SK-N-SH treated with all-trans-retinoic acid at 6 μM for 48 hours (cell line): ENCODE results near the gene GRIP1.

Source experiments
- ATAC-seq: fragments of 200-7000 bp; cut with Tn5 transposase; 3 replicates; pipeline ENCODE4 v1.9.1; 2020; ENCODE audit warnings: mild to moderate bottlenecking, moderate library complexity
- ARNTL ChIP-seq: fragments of 450-650 bp; formaldehyde crosslinking; IDR thresholded peaks from 2 replicates; pipeline ENCODE4 v1.5.0; 2020; ENCODE audit warnings: low read depth, mild to moderate bottlenecking, moderate library complexity, borderline replicate concordance
- BACH2 ChIP-seq: fragments of 250-450 bp; sonication (Bioruptor Pico); IDR thresholded peaks from 2 replicates; pipeline ENCODE4 v1.9.0; 2021; ENCODE audit warnings: mild to moderate bottlenecking, borderline replicate concordance
- CSDC2 ChIP-seq: fragments of 250-450 bp; sonication (Bioruptor Pico); IDR thresholded peaks from 2 replicates; pipeline ENCODE4 v1.5.0; 2020; ENCODE audit warnings: mild to moderate bottlenecking, moderate library complexity
- ESRRG ChIP-seq: fragments of 250-450 bp; sonication (Bioruptor Pico); IDR thresholded peaks from 2 replicates; pipeline ENCODE4 v1.6.1; 2021; ENCODE audit warnings: mild to moderate bottlenecking
- GLIS3 ChIP-seq: fragments of 250-450 bp; sonication (Bioruptor Pico); IDR thresholded peaks from 2 replicates; pipeline ENCODE4 v1.5.0; 2020; ENCODE audit warnings: mild to moderate bottlenecking, moderate library complexity
- ISL1 ChIP-seq: fragments of 250-450 bp; sonication (Bioruptor Pico); IDR thresholded peaks from 2 replicates; pipeline ENCODE4 v2.1.2; 2022; ENCODE audit warnings: mild to moderate bottlenecking, moderate library complexity
- OSR1 ChIP-seq: fragments of 250-450 bp; sonication (Bioruptor Pico); IDR thresholded peaks from 2 replicates; pipeline ENCODE4 v1.8.0; 2022; ENCODE audit warnings: moderate library complexity, mild to moderate bottlenecking, inconsistent platforms
- PATZ1 ChIP-seq: fragments of 250-450 bp; sonication (Bioruptor Pico); IDR thresholded peaks from 2 replicates; pipeline ENCODE4 v1.8.0; 2020; ENCODE audit warnings: mild to moderate bottlenecking, moderate library complexity, borderline replicate concordance
- POU6F1 ChIP-seq: fragments of 250-450 bp; sonication (Bioruptor Pico); IDR thresholded peaks from 2 replicates; pipeline ENCODE4 v1.8.0; 2021; ENCODE audit warnings: low read depth, mild to moderate bottlenecking, moderate library complexity, borderline replicate concordance
- PPARA ChIP-seq: fragments of 250-450 bp; sonication (Bioruptor Pico); IDR thresholded peaks from 2 replicates; pipeline ENCODE4 v1.5.0; 2020; ENCODE audit warnings: mild to moderate bottlenecking, borderline replicate concordance
- SNAI2 ChIP-seq: fragments of 250-450 bp; sonication (Bioruptor Pico); IDR thresholded peaks from 2 replicates; pipeline ENCODE4 v1.5.0; 2020; ENCODE audit warnings: mild to moderate bottlenecking, moderate library complexity
- TCF4 ChIP-seq: fragments of 250-450 bp; sonication (Bioruptor Pico); IDR thresholded peaks from 2 replicates; pipeline ENCODE4 v1.8.0; 2021; ENCODE audit warnings: mild to moderate bottlenecking, moderate library complexity, borderline replicate concordance
- TOX ChIP-seq: fragments of 250-450 bp; sonication (Bioruptor Pico); IDR thresholded peaks from 2 replicates; pipeline ENCODE4 v1.8.0; 2021; ENCODE audit warnings: mild to moderate bottlenecking, moderate library complexity, borderline replicate concordance
- TSHZ2 ChIP-seq: fragments of 250-450 bp; sonication (Bioruptor Pico); IDR thresholded peaks from 2 replicates; pipeline ENCODE4 v1.5.0; 2020; ENCODE audit warnings: mild to moderate bottlenecking, moderate library complexity
- ZC3H10 ChIP-seq: fragments of 250-450 bp; sonication (Bioruptor Pico); IDR thresholded peaks from 2 replicates; pipeline ENCODE4 v1.5.1; 2021; ENCODE audit warnings: mild to moderate bottlenecking, moderate library complexity
- ZFP3 ChIP-seq: fragments of 250-450 bp; sonication (Bioruptor Pico); IDR thresholded peaks from 2 replicates; pipeline ENCODE4 v1.5.0; 2020; ENCODE audit warnings: mild to moderate bottlenecking, moderate library complexity
- ZFP30 ChIP-seq: fragments of 450-650 bp; formaldehyde crosslinking; IDR thresholded peaks from 2 replicates; pipeline ENCODE4 v1.5.0; 2022; ENCODE audit warnings: mild to moderate bottlenecking, moderate library complexity
- ZNF565 ChIP-seq: fragments of 450-650 bp; formaldehyde crosslinking; conservative IDR thresholded peaks from 2 replicates; pipeline ENCODE4 v1.5.0; 2020; ENCODE audit warnings: low read depth, mild to moderate bottlenecking, moderate library complexity
- ZNF70 ChIP-seq: fragments of 450-650 bp; formaldehyde crosslinking; IDR thresholded peaks from 2 replicates; pipeline ENCODE4 v1.5.0; 2020; ENCODE audit warnings: mild to moderate bottlenecking, moderate library complexity
- TF ChIP-seq, protein P1 (sequence below): fragments of 250-450 bp; sonication (Bioruptor Pico); IDR thresholded peaks from 2 replicates; pipeline ENCODE4 v1.5.1; 2020; ENCODE audit warnings: low read depth, mild to moderate bottlenecking, moderate library complexity

GRIP1 gene

GRCh38 chr12:66640691-66641460, 38.0 kb downstream of the GRIP1 start:
- ATAC-seq = no peak
- TF ChIP-seq ZNF70 (CRISPR knock-in tag) (no peak), ESRRG (CRISPR knock-in tag) (no peak), ISL1 (CRISPR knock-in tag) (no peak), ZFP3 (CRISPR knock-in tag) (no peak), BACH2 (CRISPR knock-in tag) (no peak)
- TF ChIP-seq, all 23 proteins: peak for 0

- no peak for TF ChIP-seq ZFP3 (CRISPR knock-in tag)
- no peak for TF ChIP-seq POU6F1 (CRISPR knock-in tag)
- ATAC-seq = no peak
Measured at GRCh38 chr12:66638666-66639065, 40.2 kb downstream of the GRIP1 start.

- ATAC-seq = no peak
- TF ChIP-seq BACH2 (CRISPR knock-in tag) (no peak), PPARA (CRISPR knock-in tag) (no peak), TCF4 (CRISPR knock-in tag) (no peak), SNAI2 (CRISPR knock-in tag) (no peak), GLIS3 (CRISPR knock-in tag) (no peak), CSDC2 (CRISPR knock-in tag) (no peak), ZFP30 (CRISPR knock-in tag) (no peak), ESRRG (CRISPR knock-in tag) (no peak), TSHZ2 (CRISPR knock-in tag) (no peak), OSR1 (CRISPR knock-in tag) (no peak), PATZ1 (no peak), ZC3H10 (no peak), ISL1 (CRISPR knock-in tag) (no peak), ZFP3 (CRISPR knock-in tag) (no peak), ZNF70 (CRISPR knock-in tag) (no peak), ZNF565 (CRISPR knock-in tag) (no peak), TOX (CRISPR knock-in tag) (no peak), ARNTL (CRISPR knock-in tag) (no peak)
- TF ChIP-seq, protein P1, sequence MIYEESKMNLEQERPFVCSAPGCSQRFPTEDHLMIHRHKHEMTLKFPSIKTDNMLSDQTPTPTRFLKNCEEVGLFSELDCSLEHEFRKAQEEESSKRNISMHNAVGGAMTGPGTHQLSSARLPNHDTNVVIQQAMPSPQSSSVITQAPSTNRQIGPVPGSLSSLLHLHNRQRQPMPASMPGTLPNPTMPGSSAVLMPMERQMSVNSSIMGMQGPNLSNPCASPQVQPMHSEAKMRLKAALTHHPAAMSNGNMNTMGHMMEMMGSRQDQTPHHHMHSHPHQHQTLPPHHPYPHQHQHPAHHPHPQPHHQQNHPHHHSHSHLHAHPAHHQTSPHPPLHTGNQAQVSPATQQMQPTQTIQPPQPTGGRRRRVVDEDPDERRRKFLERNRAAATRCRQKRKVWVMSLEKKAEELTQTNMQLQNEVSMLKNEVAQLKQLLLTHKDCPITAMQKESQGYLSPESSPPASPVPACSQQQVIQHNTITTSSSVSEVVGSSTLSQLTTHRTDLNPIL = no peak
- TF ChIP-seq, all 23 proteins: peak for 0
Measured at GRCh38 chr12:66637699-66638301, 41.1 kb downstream of the GRIP1 start.

DNA sequence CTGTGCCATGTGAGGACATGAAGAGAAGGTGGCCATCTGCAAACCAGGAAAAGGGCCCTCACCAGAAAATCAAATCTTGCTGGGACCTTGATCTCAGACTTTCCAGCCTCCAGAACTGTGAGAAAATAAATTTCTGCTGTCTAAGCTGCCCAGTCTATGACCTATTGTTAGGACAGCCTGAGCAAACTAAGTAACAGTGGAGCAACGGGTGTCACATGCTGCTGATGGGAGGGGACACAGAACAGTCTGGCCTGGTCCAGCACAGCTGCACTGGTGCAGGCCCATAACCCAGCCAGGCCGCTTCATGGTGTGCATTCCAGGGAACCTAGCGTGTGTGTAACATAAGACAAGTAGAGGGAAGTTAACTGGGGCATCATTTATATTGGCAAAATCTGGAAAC, 42.1 kb downstream of the GRIP1 start:
- ATAC-seq = no peak
- no peak for TF ChIP-seq PPARA (CRISPR knock-in tag)
- TF ChIP-seq POU6F1 (CRISPR knock-in tag) = no peak
- TF ChIP-seq CSDC2 (CRISPR knock-in tag) = no peak
- TF ChIP-seq, all 23 proteins: peak for 0
